HepG2 (cell line): ENCODE data around the gene TMEM9. TPM values are rescaled to one million over a fixed set of nuclear protein-coding genes. Genes with fewer than 3 reads are reported as not detected.

Experiments
- ATF1 ChIP-seq: IDR thresholded peaks from 2 replicates; pipeline ENCODE4 v1.6.1; 2016; ENCODE audit warnings: mild to moderate bottlenecking, control low read depth
- CHCHD3 ChIP-seq: sonication (generic); formaldehyde crosslinking; IDR thresholded peaks from 2 replicates; pipeline ENCODE4 v1.8.0; 2022; ENCODE audit warnings: mild to moderate bottlenecking, missing genetic modification reagents, moderate library complexity
- CSRNP2 ChIP-seq: sonication (generic); formaldehyde crosslinking; conservative IDR thresholded peaks from 2 replicates; pipeline ENCODE4 v1.8.0; 2022; ENCODE audit warnings: low read depth, missing genetic modification reagents
- HNF1B ChIP-seq: sonication (generic); formaldehyde crosslinking; IDR thresholded peaks from 2 replicates; pipeline ENCODE4 v1.5.1; 2020; ENCODE audit warnings: mild to moderate bottlenecking, moderate library complexity, missing genetic modification reagents
- IKZF1 ChIP-seq: fragments of 450-650 bp; IDR thresholded peaks from 2 replicates; pipeline ENCODE4 v1.7.1; 2016
- JUND ChIP-seq: sonication (generic); formaldehyde crosslinking; IDR thresholded peaks from 2 replicates; pipeline ENCODE4 v1.8.0; 2022; ENCODE audit warnings: mild to moderate bottlenecking, missing genetic modification reagents
- KIAA2018 ChIP-seq: sonication (generic); formaldehyde crosslinking; IDR thresholded peaks from 2 replicates; pipeline ENCODE4 v1.5.0; 2020; ENCODE audit warnings: mild to moderate bottlenecking, missing genetic modification reagents, borderline replicate concordance
- LCORL ChIP-seq, 2 experiments: fragments of 450-650 bp in 1 of 2; sonication (generic) in 1 of 2; formaldehyde crosslinking in 1 of 2; IDR thresholded peaks; 2 replicates each; pipeline versions ENCODE4 v1.5.0 to v1.6.1; 2017 to 2020; ENCODE audit warnings: antibody characterized with exemption in 1 of 2, missing genetic modification reagents in 1 of 2
- MED13 ChIP-seq: sonication (generic); formaldehyde crosslinking; IDR thresholded peaks from 2 replicates; pipeline ENCODE4 v1.5.0; 2020; ENCODE audit warnings: missing genetic modification reagents
- NBN ChIP-seq: fragments of 450-650 bp; conservative IDR thresholded peaks from 2 replicates; pipeline ENCODE4 v1.6.1; 2017
- NR2F1 ChIP-seq, 2 experiments: fragments of 450-650 bp in 1 of 2; formaldehyde crosslinking in 1 of 2; IDR thresholded peaks; 2 replicates each; pipeline versions ENCODE4 v1.5.0 to v1.6.1; 2016 to 2020; ENCODE audit warnings: mild to moderate bottlenecking in 1 of 2, missing compliant biosample characterization in 1 of 2, missing genetic modification reagents in 1 of 2, moderate library complexity in 1 of 2
- RFX3 ChIP-seq: IDR thresholded peaks from 2 replicates; pipeline ENCODE4 v1.6.1; 2016; ENCODE audit warnings: missing biosample characterization, missing genetic modification reagents
- SP2 ChIP-seq: sonication (generic); formaldehyde crosslinking; IDR thresholded peaks from 2 replicates; pipeline ENCODE4 v1.5.1; 2020; ENCODE audit warnings: mild to moderate bottlenecking, missing genetic modification reagents
- TEAD2 ChIP-seq: sonication (generic); formaldehyde crosslinking; IDR thresholded peaks from 2 replicates; pipeline ENCODE4 v1.9.0; 2021; ENCODE audit warnings: missing genetic modification reagents
- XRCC5 ChIP-seq: fragments of 200-400 bp; formaldehyde crosslinking; optimal IDR thresholded peaks from 2 replicates; pipeline ENCODE3; 2017; ENCODE audit warnings: mild to moderate bottlenecking, low read length
- ZNF605 ChIP-seq: sonication (generic); formaldehyde crosslinking; IDR thresholded peaks from 2 replicates; pipeline ENCODE4 v1.8.0; 2022; ENCODE audit warnings: mild to moderate bottlenecking, missing genetic modification reagents
- ZNF781 ChIP-seq: sonication (generic); formaldehyde crosslinking; IDR thresholded peaks from 2 replicates; pipeline ENCODE4 v1.5.1; 2020; ENCODE audit warnings: borderline replicate concordance, mild to moderate bottlenecking, missing genetic modification reagents; ENCODE audit errors: not compliant biosample characterization
- polyA plus RNA-seq, 8 experiments: library from polyadenylated mRNA; depleted of rRNA in 3 of 8; stranded (reverse) in 7 of 8; unstranded in 1 of 8; fragments of >200 nt; fragmentation: Illumina TruSeq in 4 of 8; extraction: Trizol in 4 of 8; gene quantifications; 2 replicates each; pipeline versions ENCODE4 v1.2.1 to v1.2.3, GENCODE V29; 2011 to 2016; ENCODE audit warnings: low read depth in 4 of 8, missing spikeins in 1 of 8, mixed read lengths in 1 of 8; ENCODE audit not compliant: insufficient read depth in 1 of 8
- total RNA-seq, 5 experiments: library from RNA; depleted of rRNA; stranded (reverse); fragments of >200 nt; fragmentation: Illumina TruSeq; extraction: Trizol; gene quantifications; 2 replicates each; pipeline ENCODE4 v1.2.3, GENCODE V29; 2016; ENCODE audit warnings: low read depth in 1 of 5

TMEM9 gene
- total and polyA plus RNA-seq, 2 of the 13 experiments (the other 11 are each of a cell fraction or from before 2014, with no cell fraction given), result 60.9 to 102 TPM

GRCh38 chr1:201154389-201155165, at the start of gene TMEM9 (continued):
- TF ChIP-seq IKZF1, result no peak
- no peak for TF ChIP-seq CSRNP2
- TF ChIP-seq CHCHD3 (CRISPR knock-in tag), result no peak
- TF ChIP-seq JUND (CRISPR knock-in tag), result no peak
- no peak for TF ChIP-seq TEAD2 (CRISPR knock-in tag)
- no peak for TF ChIP-seq NR2F1 (CRISPR knock-in tag; IDR thresholded peaks at IDR 0.05)
- no peak for TF ChIP-seq ZNF781 (CRISPR knock-in tag)
- TF ChIP-seq LCORL (IDR thresholded peaks at IDR 0.05), result no peak
- TF ChIP-seq LCORL (CRISPR knock-in tag; IDR thresholded peaks at IDR 0.05), result peak; percentile 66
- no peak for TF ChIP-seq MED13 (CRISPR knock-in tag)
- TF ChIP-seq HNF1B, result peak; percentile 52; the same call in 1 of the 2 replicates
- no peak for TF ChIP-seq KIAA2018 (CRISPR knock-in tag)
- no peak for TF ChIP-seq ATF1 (CRISPR knock-in tag)
- TF ChIP-seq NBN, result no peak
- TF ChIP-seq SP2 (CRISPR knock-in tag), result peak; percentile 93
- peak; percentile 99 for TF ChIP-seq RFX3 (CRISPR knock-in tag)
- peak; percentile 37 for TF ChIP-seq XRCC5
- no peak for TF ChIP-seq ZNF605 (CRISPR knock-in tag)
